ENCODE results near the gene CACNG4.

CACNG4 gene

GRCh38 chr17:66944351-66945146 lies 20.0 kb upstream of the CACNG4 start:
- no peak for DNase-seq

DNA sequence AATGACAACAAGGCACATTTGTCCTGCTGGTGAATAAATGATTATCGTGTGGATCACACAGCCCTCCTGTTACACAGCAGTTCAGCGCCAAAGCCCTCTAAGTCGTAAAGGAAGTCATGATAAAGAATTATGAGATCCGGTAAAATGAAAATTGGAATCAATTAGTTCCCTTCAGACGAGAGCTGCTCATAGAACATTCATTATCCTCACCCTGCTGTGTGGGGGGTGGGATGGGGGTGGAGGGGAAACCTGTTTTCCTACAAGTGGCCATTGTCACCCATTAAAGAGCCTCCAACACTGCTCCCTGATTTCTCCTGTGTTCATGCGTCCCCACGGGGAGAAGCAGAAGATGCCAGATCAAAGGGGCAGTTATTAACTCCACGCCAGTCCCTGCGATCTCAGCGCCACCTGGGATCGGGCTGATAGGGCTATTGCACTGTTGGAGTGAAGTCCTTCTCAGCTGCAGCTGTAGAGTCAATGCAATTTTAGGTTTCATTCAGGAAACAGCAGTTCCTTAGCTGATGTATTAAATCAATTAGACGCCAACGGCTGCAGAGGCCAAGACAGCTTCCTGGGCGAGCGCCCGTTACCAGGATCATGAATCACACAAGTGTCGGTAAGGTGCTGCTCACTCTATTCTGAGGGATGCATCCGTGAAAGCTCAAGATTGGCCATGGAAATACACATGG lies 19.2 kb upstream of the CACNG4 start:
- DNase-seq = no peak

DNA sequence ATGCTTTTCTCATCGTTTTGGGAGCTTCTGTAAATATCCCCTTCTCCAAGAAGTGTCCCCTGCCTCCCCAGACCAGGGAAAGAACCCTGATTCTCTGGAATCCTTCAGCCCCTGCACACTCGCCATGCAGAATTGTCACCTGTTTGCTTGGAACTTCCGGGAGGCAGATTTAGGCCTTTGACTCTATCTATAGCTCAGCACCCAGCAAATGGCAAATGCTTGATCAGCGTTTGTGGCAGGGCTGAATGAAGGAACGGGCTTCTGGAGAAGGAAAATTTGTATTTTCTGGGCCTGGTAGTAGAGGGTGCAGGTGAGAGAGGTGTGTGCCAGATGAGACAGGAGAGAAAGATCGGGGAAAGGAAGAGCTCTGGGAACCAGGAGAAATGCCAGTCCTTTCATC lies 18.3 kb upstream of the CACNG4 start:
- no peak for DNase-seq

GRCh38 chr17:66947311-66947710 lies 17.2 kb upstream of the CACNG4 start:
- no peak for DNase-seq

GRCh38 chr17:66948061-66948750 lies 16.3 kb upstream of the CACNG4 start:
- no peak for DNase-seq

GRCh38 chr17:66949501-66949900 lies 15.0 kb upstream of the CACNG4 start:
- no peak for DNase-seq

DNA sequence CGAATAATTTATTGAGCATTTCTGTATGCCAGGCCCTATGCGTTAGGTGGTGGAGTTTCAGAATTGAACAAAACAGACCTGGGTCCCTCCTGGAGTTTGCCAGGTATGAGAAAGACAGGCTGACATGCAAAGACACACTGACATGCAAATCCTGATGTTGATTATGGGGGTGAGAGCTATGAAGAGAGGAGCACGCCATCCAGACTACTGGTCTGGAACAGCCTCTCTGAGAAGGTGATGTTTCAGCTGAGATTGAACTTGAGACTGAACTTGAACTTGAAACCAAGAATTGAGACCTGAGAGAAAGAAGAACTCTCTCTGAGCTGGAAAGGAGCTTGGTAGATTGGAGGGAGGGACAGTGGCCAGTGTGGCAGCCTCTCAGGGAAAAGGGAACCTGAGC lies 14.2 kb upstream of the CACNG4 start:
- no peak for DNase-seq

GRCh38 chr17:66950886-66951604 lies 13.5 kb upstream of the CACNG4 start:
- DNase-seq = no peak

- no peak for DNase-seq
Measured at GRCh38 chr17:66951605-66951953, 12.9 kb upstream of the CACNG4 start.

GRCh38 chr17:66952031-66952524 lies 12.4 kb upstream of the CACNG4 start:
- no peak for DNase-seq

DNA sequence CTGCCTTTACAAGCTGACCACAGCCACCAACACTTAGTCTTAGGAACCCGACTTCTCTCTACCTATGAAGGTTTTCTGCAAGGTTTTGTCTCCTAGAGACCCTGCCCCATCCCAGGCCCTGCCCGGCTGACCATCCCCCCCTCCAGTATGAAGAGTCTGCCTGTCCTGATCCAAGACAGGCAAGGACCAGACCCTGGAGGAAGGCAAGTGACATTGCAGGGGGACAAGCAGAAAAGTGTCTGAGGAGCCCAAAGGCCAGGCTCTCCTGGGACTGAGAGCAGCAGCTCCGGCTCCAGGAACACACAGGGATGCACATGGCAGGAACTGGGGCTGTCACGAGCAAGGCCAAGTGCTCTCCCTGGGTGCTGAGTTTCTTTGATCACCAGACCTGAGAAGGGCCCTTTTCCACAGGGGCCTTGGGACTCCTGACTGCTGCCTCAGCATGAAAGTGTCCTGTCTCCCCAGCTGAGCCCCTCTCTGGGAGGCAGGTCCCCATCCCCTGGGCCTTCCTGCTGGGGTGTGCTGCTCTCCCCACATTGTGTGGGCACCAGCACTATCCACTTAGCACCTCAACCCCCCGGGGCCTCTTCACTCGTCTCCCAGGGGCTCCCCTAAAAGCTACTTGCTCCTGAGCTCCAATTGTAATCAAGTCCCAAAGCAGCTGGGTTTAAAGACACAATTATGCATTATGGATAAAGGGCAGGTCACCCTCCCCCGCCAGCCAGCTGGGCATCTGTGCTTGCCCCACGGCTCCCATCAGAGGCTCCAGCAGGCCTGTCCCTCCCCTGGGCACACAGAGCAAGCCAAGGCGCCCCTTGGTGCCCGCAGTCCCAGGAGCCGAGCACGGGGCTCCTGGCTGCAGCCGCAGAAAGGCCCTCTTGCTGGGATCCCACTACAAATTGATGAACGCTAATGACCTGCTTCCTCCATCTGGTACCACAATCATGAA lies 11.6 kb upstream of the CACNG4 start:
- DNase-seq = no peak

DNA sequence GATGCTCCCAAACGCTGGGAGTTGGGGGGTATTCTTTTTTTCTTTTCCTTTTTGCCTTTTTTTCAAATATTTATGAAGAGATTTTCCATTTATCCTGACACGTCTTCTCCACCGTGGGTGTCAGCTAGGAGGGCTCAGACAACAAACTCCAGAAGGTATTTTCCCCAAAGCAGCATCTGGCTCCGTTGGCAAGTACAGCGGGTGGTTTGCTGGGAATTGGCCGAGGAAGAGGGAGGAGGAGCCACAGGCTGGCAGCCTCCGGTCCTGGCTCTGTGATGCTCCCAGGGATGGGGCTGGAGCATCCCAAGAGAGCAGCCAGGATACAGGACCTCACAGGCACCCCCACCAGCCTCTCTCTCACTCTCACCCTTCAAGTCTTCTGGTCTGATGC lies 10.9 kb upstream of the CACNG4 start:
- no peak for DNase-seq

DNA sequence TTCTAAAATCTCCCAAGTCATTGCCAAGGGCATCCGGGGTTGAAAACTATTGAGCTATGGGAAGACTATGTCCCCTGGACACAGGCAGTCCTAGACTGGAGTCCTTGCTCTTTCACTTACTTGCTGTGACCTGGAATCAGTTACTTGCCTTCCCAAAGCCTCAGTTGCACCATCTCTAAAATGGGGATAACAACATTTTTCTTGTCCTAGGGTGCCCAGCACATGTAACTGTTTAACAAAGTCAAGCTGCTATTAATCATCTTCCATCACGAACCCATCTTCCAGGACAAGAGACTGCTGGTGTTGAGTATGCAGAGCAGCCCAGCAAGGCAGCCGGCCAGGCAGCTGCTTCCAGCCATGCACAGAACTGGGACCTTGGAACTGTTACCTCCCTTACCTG lies 9.9 kb upstream of the CACNG4 start:
- no peak for DNase-seq

GRCh38 chr17:66955821-66956220 lies 8.7 kb upstream of the CACNG4 start:
- DNase-seq = no peak

- DNase-seq = no peak
Measured at GRCh38 chr17:66956941-66957340, 7.6 kb upstream of the CACNG4 start.

DNA sequence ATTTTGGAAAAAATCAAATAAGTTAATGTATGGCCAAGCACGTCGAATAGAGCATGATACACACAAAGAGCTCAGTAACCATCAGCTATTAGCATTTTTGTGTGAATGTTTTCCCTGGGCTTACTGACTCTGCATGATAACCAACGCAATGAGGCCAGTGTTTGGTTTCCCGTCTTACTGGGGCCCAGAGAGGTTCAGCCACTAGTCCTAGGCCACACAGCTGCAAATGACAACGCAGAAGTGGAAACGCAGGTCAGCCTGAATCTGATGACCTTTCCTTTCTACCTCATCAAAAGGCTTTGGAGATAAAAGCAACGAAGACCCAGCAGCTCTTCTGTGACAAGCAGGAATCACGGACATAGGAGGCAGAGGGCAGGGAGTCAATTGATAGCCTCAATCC lies 7.2 kb upstream of the CACNG4 start:
- DNase-seq = no peak

DNA sequence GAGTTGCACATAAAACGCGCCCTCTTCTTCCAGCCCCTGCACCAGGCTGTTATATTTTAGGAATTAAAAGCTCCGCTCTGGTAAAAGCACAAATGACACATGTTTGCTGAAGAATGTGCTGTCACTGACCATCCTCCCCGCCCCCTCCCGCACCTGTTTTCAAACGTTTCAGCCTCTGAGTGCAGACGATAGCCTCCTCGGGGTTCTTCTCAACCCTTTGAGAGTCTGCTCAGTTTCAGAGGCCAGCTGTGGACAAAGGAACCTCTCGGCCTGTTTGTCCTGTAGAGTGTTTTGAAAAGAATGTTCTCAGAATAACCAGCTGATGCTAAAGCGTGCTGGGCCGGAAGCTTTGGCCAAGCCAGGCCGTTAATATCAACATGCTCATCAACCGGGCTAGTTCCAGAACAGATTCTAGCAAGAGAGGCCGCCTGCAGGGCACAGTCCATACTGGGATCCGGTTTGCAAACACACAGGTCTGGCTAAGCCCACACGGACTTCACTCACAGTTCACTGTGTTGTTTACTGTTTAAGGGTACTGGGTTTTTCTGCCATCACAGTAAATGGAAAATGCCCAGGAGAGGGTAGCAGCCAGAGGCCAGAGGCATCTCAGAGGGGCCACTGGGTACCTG lies 6.4 kb upstream of the CACNG4 start:
- no peak for DNase-seq

- DNase-seq = no peak
Measured at GRCh38 chr17:66959641-66960375, 4.7 kb upstream of the CACNG4 start.

DNA sequence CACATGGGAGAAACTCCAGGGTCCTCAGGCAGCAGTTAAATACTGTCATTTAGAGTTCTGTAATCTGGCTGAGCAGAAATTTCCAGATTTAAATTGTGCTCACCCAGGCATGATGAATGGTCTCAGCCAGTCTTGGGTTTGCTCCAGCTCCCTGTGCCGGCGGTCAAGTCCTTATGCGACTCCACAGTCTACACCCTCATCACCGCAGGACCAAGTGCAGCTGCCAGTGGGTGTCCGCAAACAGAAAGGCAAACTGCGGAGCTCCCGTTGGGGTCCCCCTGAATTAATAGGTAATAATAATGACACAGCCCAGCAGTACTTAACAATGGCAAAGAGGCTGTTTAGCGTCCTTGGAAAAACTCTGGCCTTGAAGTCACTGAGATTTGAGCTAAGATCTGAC lies 3.9 kb upstream of the CACNG4 start:
- DNase-seq = no peak

GRCh38 chr17:66963521-66963908 lies 992 bp upstream of the CACNG4 start:
- no peak for DNase-seq

Data from midbrain (tissue), 1 donor.